ENCODE results near the gene DCAF7.

The DCAF7 gene

GRCh38 chr17:63596856-63597586 lies 46.7 kb downstream of the DCAF7 start:
- no peak overlapping the region for H2AFZ ChIP-seq (ENCODE audit: low read depth)
- no peak overlapping the region for H3K9ac ChIP-seq
- no peaks in the 10 kb centered on the region for H3K36me3 ChIP-seq (ENCODE audit: insufficient read depth)
- TF ChIP-seq CTCF (conservative IDR thresholded peaks at IDR 0.05; ENCODE audit: low read depth, low read length): no peak
- no peaks in the 10 kb centered on the region for H4K20me1 ChIP-seq (ENCODE audit: insufficient read depth)
- H3K79me2 ChIP-seq (ENCODE audit: insufficient read depth, low read depth): peaks cover 10% of the 10 kb centered on the region; the same call in 1 of the 2 replicates
- no peaks in the 10 kb centered on the region for H3K27me3 ChIP-seq (ENCODE audit: insufficient read depth, low read depth)
- H3K4me1 ChIP-seq (ENCODE audit: low read depth, poor library complexity, severe bottlenecking): peaks cover 20% of the 10 kb centered on the region
- H3K27ac ChIP-seq: no peak overlapping the region
- H3K4me3 ChIP-seq (IDR thresholded peaks at IDR 0.05; ENCODE audit: insufficient read depth, low read depth, low read length): no peak overlapping the region
- H3K4me2 ChIP-seq: no peak overlapping the region

- no peak for TF ChIP-seq CTCF (conservative IDR thresholded peaks at IDR 0.05; ENCODE audit: low read depth, low read length)
- Histone ChIP-seq H4K20me1 (ENCODE audit: insufficient read depth) (no peaks in the 10 kb centered on the region), H3K79me2 (ENCODE audit: insufficient read depth, low read depth) (peaks cover 12% of the 10 kb centered on the region; the same call in 1 of the 2 replicates), H3K4me3 (IDR thresholded peaks at IDR 0.05; ENCODE audit: insufficient read depth, low read depth, low read length) (no peak overlapping the region), H3K27ac (no peak overlapping the region), H3K4me1 (ENCODE audit: low read depth, poor library complexity, severe bottlenecking) (peaks cover 25% of the 10 kb centered on the region), H3K36me3 (ENCODE audit: insufficient read depth) (no peaks in the 10 kb centered on the region), H2AFZ (ENCODE audit: low read depth) (no peak overlapping the region), H3K4me2 (no peak overlapping the region), H3K9ac (no peak overlapping the region), H3K27me3 (ENCODE audit: insufficient read depth, low read depth) (no peaks in the 10 kb centered on the region)
Observed at GRCh38 chr17:63598281-63598680, 48.0 kb downstream of the DCAF7 start.

GRCh38 chr17:63600569-63601438 lies 50.5 kb downstream of the DCAF7 start, which contains the start of gene TACO1:
Gene TACO1, plus strand, starts transcription at chr17:63600895. Its CDS starts 189 bp downstream, at chr17:63601084.
- H3K27ac ChIP-seq: peak within 1 kb of the TSS; percentile 26; the same call in 1 of the 2 replicates
- no peaks in the 10 kb centered on the region for H3K27me3 ChIP-seq (ENCODE audit: insufficient read depth, low read depth)
- no peaks in the 10 kb centered on the region for H3K36me3 ChIP-seq (ENCODE audit: insufficient read depth)
- no peak for TF ChIP-seq CTCF (conservative IDR thresholded peaks at IDR 0.05; ENCODE audit: low read depth, low read length)
- peaks cover 25% of the 10 kb centered on the region for H3K4me1 ChIP-seq (ENCODE audit: low read depth, poor library complexity, severe bottlenecking)
- H3K79me2 ChIP-seq (ENCODE audit: insufficient read depth, low read depth): peaks cover 12% of the 10 kb centered on the region; the same call in 1 of the 2 replicates
- H4K20me1 ChIP-seq (ENCODE audit: insufficient read depth): no peaks in the 10 kb centered on the region
- H3K9ac ChIP-seq: peak within 1 kb of the TSS; percentile 75
- peak within 1 kb of the TSS; percentile 49 for H3K4me3 ChIP-seq (IDR thresholded peaks at IDR 0.05; ENCODE audit: insufficient read depth, low read depth, low read length)
- peak within 1 kb of the TSS; percentile 79 for H3K4me2 ChIP-seq
- peak within 1 kb of the TSS; percentile 89 for H2AFZ ChIP-seq (ENCODE audit: low read depth)

- Histone ChIP-seq H2AFZ (ENCODE audit: low read depth) (peak overlapping the region; percentile 89), H3K27ac (no peak overlapping the region), H3K9ac (peak overlapping the region; percentile 75; the same call in 1 of the 2 replicates), H3K79me2 (ENCODE audit: insufficient read depth, low read depth) (peaks cover 12% of the 10 kb centered on the region; the same call in 1 of the 2 replicates), H3K4me2 (peak overlapping the region; percentile 79), H4K20me1 (ENCODE audit: insufficient read depth) (no peaks in the 10 kb centered on the region), H3K36me3 (ENCODE audit: insufficient read depth) (no peaks in the 10 kb centered on the region; the same call in 1 of the 2 replicates), H3K4me3 (IDR thresholded peaks at IDR 0.05; ENCODE audit: insufficient read depth, low read depth, low read length) (peak overlapping the region; percentile 49), H3K4me1 (ENCODE audit: low read depth, poor library complexity, severe bottlenecking) (peaks cover 25% of the 10 kb centered on the region), H3K27me3 (ENCODE audit: insufficient read depth, low read depth) (no peaks in the 10 kb centered on the region)
- no peak for TF ChIP-seq CTCF (conservative IDR thresholded peaks at IDR 0.05; ENCODE audit: low read depth, low read length)
Observed at GRCh38 chr17:63601439-63602371, 51.4 kb downstream of the DCAF7 start.
